Sigmoid colon (tissue), 7 donors: ENCODE results near the gene PTGR3. TPM values are rescaled to one million over a fixed set of nuclear protein-coding genes. Genes with fewer than 3 reads are reported as not detected.

Experiments
- DNase-seq: peaks from one replicate; pipeline ENCODE4 v3.0.0-alpha.2; 2019
- H3K27ac ChIP-seq, 4 donors: fragments of 200-600 bp; sonication (generic); one replicate each; pipeline ENCODE4 v1.5.1; 2016 to 2019; ENCODE audit warnings: mild to moderate bottlenecking in 1 of 4
- H3K27me3 ChIP-seq, 3 donors: fragments of 200-600 bp; sonication (generic); one replicate each; pipeline ENCODE4 v1.5.1; 2019; ENCODE audit warnings: mild to moderate bottlenecking in 1 of 3
- H3K36me3 ChIP-seq, 4 donors: fragments of 200-600 bp; sonication (generic); one replicate each; pipeline ENCODE4 v1.5.1; 2016 to 2019
- H3K4me1 ChIP-seq, 4 donors: fragments of 200-600 bp; sonication (generic); one replicate each; pipeline ENCODE4 v1.5.1; 2017 to 2019
- H3K4me3 ChIP-seq, 4 donors: fragments of 200-600 bp; sonication (generic); one replicate each; pipeline ENCODE4 v1.5.1; 2017 to 2019; ENCODE audit warnings: mild to moderate bottlenecking in 2 of 4, moderate library complexity in 1 of 4
- H3K9me3 ChIP-seq, 4 donors: fragments of 200-600 bp in 3 of 4; sonication (generic) in 3 of 4; one replicate each; pipeline versions ENCODE4 v1.5.1 to v1.6.1; 2013 to 2019
- EP300 ChIP-seq, 4 donors: sonication (generic); formaldehyde crosslinking; IDR thresholded peaks; one replicate each; pipeline ENCODE4 v1.6.1; 2017; ENCODE audit warnings: antibody characterized with exemption in 4 of 4
- POLR2A ChIP-seq, 2 donors: fragments of 450-650 bp; IDR thresholded peaks; one replicate each; pipeline ENCODE4 v1.6.1; 2016; ENCODE audit warnings: antibody characterized with exemption in 2 of 2, mild to moderate bottlenecking in 2 of 2, moderate library complexity in 2 of 2
- POLR2AphosphoS5 ChIP-seq, 4 donors: sonication (generic); formaldehyde crosslinking; IDR thresholded peaks; one replicate each; pipeline ENCODE4 v1.6.1; 2017; ENCODE audit warnings: antibody characterized with exemption in 4 of 4
- WGBS, 2 donors: extraction: QIAGEN DNeasy Blood & Tissue Kit; methylation state at CpG; one replicate each; pipeline ENCODE4 v1.1.7; 2013; 5-methylcytosine and 5-hydroxymethylcytosine counted together
- intact Hi-C: fragments of 100-400 bp; cut with DNase I; formaldehyde crosslinking; loops from one replicate; pipeline ENCODE4 v1.15.1; 2023
- polyA plus RNA-seq, 3 donors: library from polyadenylated mRNA; stranded (reverse); fragments of 200-250 nt; gene quantifications; one replicate each; pipeline ENCODE4 v1.2.3, GENCODE V29; 2013
- total RNA-seq, 4 donors: library from RNA; depleted of rRNA; stranded (reverse); fragments of >200 nt; gene quantifications; one replicate each; pipeline ENCODE4 v1.1.0, GENCODE V29; 2016
- TF ChIP-seq, protein P1 (sequence below), 4 experiments: fragments of 450-650 bp in 3 of 4; fragments of 200-600 bp in 1 of 4; IDR thresholded peaks; one replicate each; pipeline ENCODE4 v1.5.1; 2016 to 2019; ENCODE audit warnings: antibody characterized with exemption in 4 of 4, mild to moderate bottlenecking in 3 of 4, moderate library complexity in 2 of 4
- donor health status: healthy with polysubstance abuse.
- donor health status: Bipolar disorder and iron deficiency.
- donor health status: healthy.

Gene PTGR3, protein sequence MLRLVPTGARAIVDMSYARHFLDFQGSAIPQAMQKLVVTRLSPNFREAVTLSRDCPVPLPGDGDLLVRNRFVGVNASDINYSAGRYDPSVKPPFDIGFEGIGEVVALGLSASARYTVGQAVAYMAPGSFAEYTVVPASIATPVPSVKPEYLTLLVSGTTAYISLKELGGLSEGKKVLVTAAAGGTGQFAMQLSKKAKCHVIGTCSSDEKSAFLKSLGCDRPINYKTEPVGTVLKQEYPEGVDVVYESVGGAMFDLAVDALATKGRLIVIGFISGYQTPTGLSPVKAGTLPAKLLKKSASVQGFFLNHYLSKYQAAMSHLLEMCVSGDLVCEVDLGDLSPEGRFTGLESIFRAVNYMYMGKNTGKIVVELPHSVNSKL
- total RNA-seq (10 to 100 TPM; 24.3 to 33.8 (median 25.4) TPM), polyA plus RNA-seq (10 to 100 TPM; 22.7 to 31.8 (median 29.4) TPM)

GRCh38 chr18:75209129-75209950 lies at the start of gene PTGR3:
Gene PTGR3 (minus strand): TSS chr18:75209139. CDS start chr18:75209058, 81 bp downstream.
- TF ChIP-seq EP300 (IDR thresholded peaks at IDR 0.05) (no peak), POLR2A (IDR thresholded peaks at IDR 0.05) (no peak), POLR2AphosphoS5 (IDR thresholded peaks at IDR 0.05) (peak; percentile 35 to 77 (median 60))
- TF ChIP-seq, protein P1, sequence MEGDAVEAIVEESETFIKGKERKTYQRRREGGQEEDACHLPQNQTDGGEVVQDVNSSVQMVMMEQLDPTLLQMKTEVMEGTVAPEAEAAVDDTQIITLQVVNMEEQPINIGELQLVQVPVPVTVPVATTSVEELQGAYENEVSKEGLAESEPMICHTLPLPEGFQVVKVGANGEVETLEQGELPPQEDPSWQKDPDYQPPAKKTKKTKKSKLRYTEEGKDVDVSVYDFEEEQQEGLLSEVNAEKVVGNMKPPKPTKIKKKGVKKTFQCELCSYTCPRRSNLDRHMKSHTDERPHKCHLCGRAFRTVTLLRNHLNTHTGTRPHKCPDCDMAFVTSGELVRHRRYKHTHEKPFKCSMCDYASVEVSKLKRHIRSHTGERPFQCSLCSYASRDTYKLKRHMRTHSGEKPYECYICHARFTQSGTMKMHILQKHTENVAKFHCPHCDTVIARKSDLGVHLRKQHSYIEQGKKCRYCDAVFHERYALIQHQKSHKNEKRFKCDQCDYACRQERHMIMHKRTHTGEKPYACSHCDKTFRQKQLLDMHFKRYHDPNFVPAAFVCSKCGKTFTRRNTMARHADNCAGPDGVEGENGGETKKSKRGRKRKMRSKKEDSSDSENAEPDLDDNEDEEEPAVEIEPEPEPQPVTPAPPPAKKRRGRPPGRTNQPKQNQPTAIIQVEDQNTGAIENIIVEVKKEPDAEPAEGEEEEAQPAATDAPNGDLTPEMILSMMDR (IDR thresholded peaks at IDR 0.05): no peak
- Histone ChIP-seq H3K36me3 (no peaks in the 10 kb centered on the region), H3K4me3 (peak within 1 kb of the TSS; percentile 72 to 100 (median 86)), H3K27me3 (no peaks in the 10 kb centered on the region), H3K4me1 (peaks cover 0 to 62% (median 42%) of the 10 kb centered on the region in 4 donors), H3K9me3 (no peaks in the 10 kb centered on the region), H3K27ac (peak within 1 kb of the TSS; percentile 98 to 99 (median 98))
- WGBS, 2 donors: 1% methylated on average over 88 of the region's 88 CpGs
- intact Hi-C loops: loop anchor here (2.0 to 10.0 kb wide), 6 partner anchors 41 to 612 kb away; partner anchors contain the start of gene ZNF407
- DNase-seq: peak; percentile 94

- intact Hi-C loops: no loop called here
- DNase-seq: no peak
- H3K4me1 ChIP-seq: peaks cover 0 to 73% (median 37%) of the 10 kb centered on the region in 4 donors
- TF ChIP-seq EP300 (IDR thresholded peaks at IDR 0.05) (no peak), POLR2AphosphoS5 (IDR thresholded peaks at IDR 0.05) (no peak), POLR2A (IDR thresholded peaks at IDR 0.05) (no peak)
- TF ChIP-seq, protein P1 (IDR thresholded peaks at IDR 0.05): no peak
- H3K27me3 ChIP-seq: no peaks in the 10 kb centered on the region
- WGBS, 2 donors: 91% methylated on average over 14 of the region's 14 CpGs
- no peak overlapping the region for H3K27ac ChIP-seq
- H3K9me3 ChIP-seq: no peaks in the 10 kb centered on the region
- H3K36me3 ChIP-seq: no peaks in the 10 kb centered on the region
- H3K4me3 ChIP-seq: no peak overlapping the region
Observed at GRCh38 chr18:75257605-75258004, 48.7 kb upstream of the PTGR3 start.

GRCh38 chr18:75256376-75256775 lies 47.4 kb upstream of the PTGR3 start:
- Histone ChIP-seq H3K9me3 (no peaks in the 10 kb centered on the region), H3K36me3 (no peaks in the 10 kb centered on the region), H3K4me1 (peaks cover 0 to 82% (median 40%) of the 10 kb centered on the region in 4 donors), H3K27me3 (no peaks in the 10 kb centered on the region), H3K27ac (no peak overlapping the region), H3K4me3 (no peak overlapping the region)
- intact Hi-C loops: no loop called here
- DNase-seq: no peak
- TF ChIP-seq POLR2AphosphoS5 (IDR thresholded peaks at IDR 0.05): no peak
- no peak for TF ChIP-seq POLR2A (IDR thresholded peaks at IDR 0.05)

- Histone ChIP-seq H3K36me3 (no peaks in the 10 kb centered on the region), H3K27me3 (no peaks in the 10 kb centered on the region), H3K9me3 (no peaks in the 10 kb centered on the region), H3K27ac (no peak overlapping the region), H3K4me3 (no peak overlapping the region), H3K4me1 (peaks cover 0 to 84% (median 40%) of the 10 kb centered on the region in 4 donors)
- intact Hi-C loops: no loop called here
- 92 to 93% methylated on average over 3 of the region's 3 CpGs for WGBS, 2 donors
- no peak for DNase-seq
- TF ChIP-seq POLR2AphosphoS5 (IDR thresholded peaks at IDR 0.05) (no peak), POLR2A (IDR thresholded peaks at IDR 0.05) (no peak), EP300 (IDR thresholded peaks at IDR 0.05) (no peak)
- TF ChIP-seq, protein P1 (IDR thresholded peaks at IDR 0.05): no peak
Observed at GRCh38 chr18:75255094-75255493, 46.2 kb upstream of the PTGR3 start.

DNA sequence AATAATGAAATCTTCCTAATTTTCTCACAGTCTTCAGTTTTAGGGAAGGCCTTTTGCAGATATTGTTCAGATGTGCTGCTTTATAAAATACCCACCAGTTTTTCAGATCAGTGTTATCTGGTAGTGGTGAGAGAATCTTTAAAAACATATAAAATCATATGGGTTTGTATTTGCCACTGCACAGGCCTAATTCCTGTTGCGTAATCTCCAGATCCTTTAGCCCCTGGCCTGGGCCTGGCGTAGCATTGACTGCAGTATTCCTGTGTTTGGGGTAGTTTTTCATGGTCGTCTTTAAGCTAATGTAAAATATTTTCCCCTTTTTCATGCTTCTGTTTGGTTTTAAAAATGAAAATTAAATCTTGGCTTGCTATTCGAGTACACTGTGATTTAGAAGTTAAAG lies 44.8 kb upstream of the PTGR3 start:
- Histone ChIP-seq H3K36me3 (no peaks in the 10 kb centered on the region), H3K4me1 (peaks cover 0 to 83% (median 44%) of the 10 kb centered on the region in 4 donors), H3K9me3 (no peaks in the 10 kb centered on the region), H3K27me3 (no peaks in the 10 kb centered on the region), H3K27ac (peak overlapping the region; percentile 4 to 55 (median 30)), H3K4me3 (peak overlapping the region in 1 of 4 donors; percentile 3)
- intact Hi-C loops: no loop called here
- TF ChIP-seq, protein P1 (IDR thresholded peaks at IDR 0.05): no peak
- TF ChIP-seq POLR2A (IDR thresholded peaks at IDR 0.05) (no peak), EP300 (IDR thresholded peaks at IDR 0.05) (no peak), POLR2AphosphoS5 (IDR thresholded peaks at IDR 0.05) (no peak)
- WGBS, 2 donors: 82 to 83% methylated on average over 4 of the region's 4 CpGs
- DNase-seq: no peak
